Measurements from ENCODE around the gene SCN4A. TPM values are rescaled to one million over a fixed set of nuclear protein-coding genes. Genes with fewer than 3 reads are reported as not detected.
"Not testable (repeated sequence)": the region's sequence is repeated elsewhere in the genome, so short reads cannot be mapped to it uniquely, and the experiment has no call there.

The SCN4A gene
- total RNA-seq, 1 experiment from 2014 or later, result not detected

- POLR2A ChIA-PET (ENCODE audit: unreplicated experiment); H3K9me3 ChIP-seq (ENCODE audit: low read length); H3K9me2 ChIP-seq (replicated peaks; ENCODE audit: low read length); intact Hi-C loops (cut with micrococcal nuclease); H3F3A ChIP-seq (ENCODE audit: low read length, unreplicated experiment); H3K4me1 ChIP-seq (ENCODE audit: insufficient read depth, low read length); H3K27ac ChIP-seq (ENCODE audit: low read length); H3K4me2 ChIP-seq (ENCODE audit: low read length); DNase-seq; H3K9ac ChIP-seq (ENCODE audit: low read length); H3K4me3 ChIP-seq (ENCODE audit: low read length); ATAC-seq; H3K79me2 ChIP-seq (ENCODE audit: low read length); H4K20me1 ChIP-seq (ENCODE audit: low read length); CTCF ChIA-PET; H2AFZ ChIP-seq (ENCODE audit: low read length); H3K36me3 ChIP-seq (ENCODE audit: low read depth, low read length); BruUV-seq (replicated peaks): not testable (repeated sequence)
- H3K27me3 ChIP-seq (ENCODE audit: low read length), result peaks cover 12% of the 10 kb centered on the region; the same call in 1 of the 2 replicates
These were observed 76.0 kb downstream of the SCN4A start, which contains the start of gene CSH1 for GRCh38 chr17:63896524-63897354. TSS of gene CSH1 (minus strand) at chr17:63896574. CDS start at chr17:63896511, 63 bp downstream.

GRCh38 chr17:63894821-63895220 is 77.9 kb downstream of the SCN4A start:
- H3K9ac ChIP-seq (ENCODE audit: low read length); H3K79me2 ChIP-seq (ENCODE audit: low read length); H3K4me3 ChIP-seq (ENCODE audit: low read length); H4K20me1 ChIP-seq (ENCODE audit: low read length); intact Hi-C loops (cut with micrococcal nuclease); H3K4me2 ChIP-seq (ENCODE audit: low read length); H3K36me3 ChIP-seq (ENCODE audit: low read depth, low read length); H3K9me2 ChIP-seq (replicated peaks; ENCODE audit: low read length); H2AFZ ChIP-seq (ENCODE audit: low read length); POLR2A ChIA-PET (ENCODE audit: unreplicated experiment); H3K27ac ChIP-seq (ENCODE audit: low read length); BruUV-seq (replicated peaks); H3F3A ChIP-seq (ENCODE audit: low read length, unreplicated experiment); ATAC-seq; DNase-seq; H3K4me1 ChIP-seq (ENCODE audit: insufficient read depth, low read length); H3K9me3 ChIP-seq (ENCODE audit: low read length); CTCF ChIA-PET: not testable (repeated sequence)
- peaks cover 12% of the 10 kb centered on the region; the same call in 1 of the 2 replicates for H3K27me3 ChIP-seq (ENCODE audit: low read length)

GRCh38 chr17:63894021-63894420 is 78.7 kb downstream of the SCN4A start:
- ATAC-seq; H3K9ac ChIP-seq (ENCODE audit: low read length); H3K9me2 ChIP-seq (replicated peaks; ENCODE audit: low read length); BruUV-seq (replicated peaks); H3K9me3 ChIP-seq (ENCODE audit: low read length); DNase-seq; H3K36me3 ChIP-seq (ENCODE audit: low read depth, low read length); H3K27ac ChIP-seq (ENCODE audit: low read length); H3K4me3 ChIP-seq (ENCODE audit: low read length); H2AFZ ChIP-seq (ENCODE audit: low read length); CTCF ChIA-PET; H3K27me3 ChIP-seq (ENCODE audit: low read length); H4K20me1 ChIP-seq (ENCODE audit: low read length); intact Hi-C loops (cut with micrococcal nuclease); POLR2A ChIA-PET (ENCODE audit: unreplicated experiment); H3K4me1 ChIP-seq (ENCODE audit: insufficient read depth, low read length); H3K4me2 ChIP-seq (ENCODE audit: low read length); H3F3A ChIP-seq (ENCODE audit: low read length, unreplicated experiment); H3K79me2 ChIP-seq (ENCODE audit: low read length): not testable (repeated sequence)

GRCh38 chr17:63892316-63893037 is 80.2 kb downstream of the SCN4A start:
- H3K9me2 ChIP-seq (replicated peaks; ENCODE audit: low read length); DNase-seq; POLR2A ChIA-PET (ENCODE audit: unreplicated experiment); H3K79me2 ChIP-seq (ENCODE audit: low read length); H2AFZ ChIP-seq (ENCODE audit: low read length); H3K9ac ChIP-seq (ENCODE audit: low read length); BruUV-seq (replicated peaks); H3K27me3 ChIP-seq (ENCODE audit: low read length); ATAC-seq; H3K4me2 ChIP-seq (ENCODE audit: low read length); H3K4me1 ChIP-seq (ENCODE audit: insufficient read depth, low read length); H3K4me3 ChIP-seq (ENCODE audit: low read length); CTCF ChIA-PET; H3K9me3 ChIP-seq (ENCODE audit: low read length); H3K36me3 ChIP-seq (ENCODE audit: low read depth, low read length); intact Hi-C loops (cut with micrococcal nuclease); H3F3A ChIP-seq (ENCODE audit: low read length, unreplicated experiment); H4K20me1 ChIP-seq (ENCODE audit: low read length); H3K27ac ChIP-seq (ENCODE audit: low read length): not testable (repeated sequence)

Measured in PC-3 (cell line).